Activated CD8-positive, alpha-beta memory T cell treated with anti-CD3 and anti-CD28 coated beads, Interleukin-2, amount 50 U/mL, for 24 hours (primary cell): Measurements from ENCODE around the gene PRKCE.
"Not testable (repeated sequence)": the region's sequence is repeated elsewhere in the genome, so short reads cannot be mapped to it uniquely, and the experiment has no call there.

Experiments
- DNase-seq: peaks from one replicate; pipeline ENCODE4 v3.0.0-alpha.2; 2020; ENCODE audit errors: extremely low read depth

The PRKCE gene

DNA sequence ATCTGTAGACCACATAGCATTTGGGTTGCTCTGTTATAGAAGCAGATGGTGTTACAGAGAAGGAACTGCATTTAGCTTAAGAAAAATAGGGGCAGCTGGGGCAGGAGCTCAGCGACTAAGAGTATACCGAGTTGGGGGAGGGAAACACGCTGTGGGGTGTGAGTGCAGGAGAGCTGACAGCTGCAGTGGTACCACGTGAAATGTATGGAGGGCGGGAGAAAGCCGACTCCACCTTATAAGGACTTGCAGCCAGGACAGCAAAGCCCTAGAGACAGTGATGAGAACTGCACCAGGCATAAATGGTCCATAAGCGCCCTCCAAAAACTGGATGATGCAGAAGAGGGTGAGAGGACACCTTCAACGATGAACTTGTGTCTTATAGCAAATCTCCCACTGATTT lies 237.6 kb downstream of the PRKCE start:
- no peak for DNase-seq

GRCh38 chr2:45889620-45890370 lies 238.3 kb downstream of the PRKCE start:
- no peak for DNase-seq

DNA sequence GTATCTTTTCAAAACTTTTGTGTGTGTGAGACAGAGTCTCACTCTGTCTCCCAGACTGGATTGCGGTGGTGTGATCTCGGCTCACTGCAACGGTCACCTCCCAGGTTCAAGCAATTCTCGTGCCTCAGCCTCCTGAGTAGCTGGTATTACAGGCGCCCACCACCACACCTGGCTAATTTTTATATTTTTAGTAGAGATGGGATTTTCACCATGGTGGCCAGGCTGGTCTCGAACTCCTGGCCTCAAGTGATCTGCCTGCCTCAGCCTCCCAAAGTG lies 238.8 kb downstream of the PRKCE start:
- not testable (repeated sequence) for DNase-seq

GRCh38 chr2:45890819-45891218 lies 239.3 kb downstream of the PRKCE start:
- no peak for DNase-seq

GRCh38 chr2:45891719-45892424 lies 240.4 kb downstream of the PRKCE start:
- no peak for DNase-seq

GRCh38 chr2:45892425-45892745 lies 240.9 kb downstream of the PRKCE start:
- DNase-seq: no peak

- DNase-seq: no peak
Observed at GRCh38 chr2:45892757-45893156, 241.3 kb downstream of the PRKCE start.

DNA sequence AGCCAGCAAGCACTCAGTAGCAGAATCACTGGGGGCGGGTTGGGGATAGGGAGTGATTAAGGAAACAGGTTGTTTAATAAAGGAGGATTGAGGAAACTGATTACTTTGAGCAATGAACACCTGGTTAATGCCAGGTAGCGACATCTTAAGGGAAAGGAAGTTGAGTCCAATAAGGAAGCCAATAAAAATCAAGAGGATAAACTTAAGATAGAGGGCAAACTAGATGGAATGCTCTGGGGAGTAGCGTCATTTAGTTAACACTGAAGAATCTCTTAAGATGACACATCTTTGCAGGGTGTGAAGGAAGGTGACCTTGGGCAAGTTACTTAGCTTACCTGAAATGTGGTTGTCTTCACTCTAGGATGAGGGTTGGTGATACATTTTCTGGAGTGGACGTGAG lies 242.7 kb downstream of the PRKCE start:
- no peak for DNase-seq

GRCh38 chr2:45895241-45895861 lies 243.9 kb downstream of the PRKCE start:
- no peak for DNase-seq

DNA sequence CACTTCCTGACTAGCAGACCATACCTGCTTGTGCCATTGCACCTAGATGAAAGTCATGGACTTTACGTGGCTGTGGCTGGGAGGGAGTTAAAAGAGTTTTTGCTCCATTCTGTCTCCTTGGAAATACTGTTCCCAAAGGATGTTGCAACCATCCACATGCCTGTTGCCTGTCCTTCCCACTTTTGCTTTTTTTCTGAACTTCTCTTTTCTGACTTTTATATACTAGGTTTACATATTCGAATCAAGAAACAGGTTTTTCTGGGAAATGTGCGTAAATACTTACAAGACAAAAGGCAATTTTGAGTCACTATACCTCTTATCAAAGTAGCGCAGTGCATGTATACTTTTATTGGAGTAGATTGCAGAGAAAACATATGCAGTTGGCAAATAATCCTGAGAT lies 244.8 kb downstream of the PRKCE start:
- no peak for DNase-seq

DNA sequence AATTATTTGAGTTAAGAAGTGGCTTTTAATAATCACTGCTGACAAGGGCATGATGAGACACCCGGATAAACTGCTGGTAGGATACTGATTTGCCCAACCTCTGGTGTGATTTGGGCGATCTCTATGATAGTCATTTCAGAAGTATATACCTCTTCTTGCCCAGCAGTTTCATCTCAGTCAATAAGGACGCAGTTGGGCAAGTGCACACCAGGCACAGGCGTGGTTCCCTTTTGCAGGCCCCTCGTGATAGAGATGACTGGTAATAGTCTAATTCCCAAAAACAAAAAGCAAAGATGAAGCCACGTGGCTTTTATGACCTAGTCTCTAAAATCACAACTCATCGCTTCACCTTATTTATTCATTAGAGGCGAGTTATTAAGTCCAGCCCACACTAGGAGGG lies 246.4 kb downstream of the PRKCE start:
- no peak for DNase-seq

DNA sequence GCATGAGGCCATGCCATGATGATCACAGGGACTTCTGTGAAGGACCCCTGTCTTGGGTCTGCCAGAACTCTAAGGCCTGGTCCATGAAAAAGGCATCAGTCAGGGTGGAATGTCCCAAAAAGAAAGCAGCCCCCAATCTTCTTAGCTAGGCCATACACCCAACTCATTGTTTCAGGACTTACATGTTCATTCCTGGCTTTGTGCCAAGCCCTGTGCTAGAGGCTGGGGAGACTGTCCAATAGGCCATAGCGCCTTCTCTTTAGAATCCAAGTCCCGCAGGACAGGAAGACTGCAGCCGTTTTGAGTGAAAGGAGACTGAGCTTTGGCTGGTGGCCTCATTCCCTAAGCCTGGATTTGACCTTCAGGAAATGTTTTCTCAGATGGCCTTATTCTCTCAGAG lies 247.3 kb downstream of the PRKCE start:
- no peak for DNase-seq

DNA sequence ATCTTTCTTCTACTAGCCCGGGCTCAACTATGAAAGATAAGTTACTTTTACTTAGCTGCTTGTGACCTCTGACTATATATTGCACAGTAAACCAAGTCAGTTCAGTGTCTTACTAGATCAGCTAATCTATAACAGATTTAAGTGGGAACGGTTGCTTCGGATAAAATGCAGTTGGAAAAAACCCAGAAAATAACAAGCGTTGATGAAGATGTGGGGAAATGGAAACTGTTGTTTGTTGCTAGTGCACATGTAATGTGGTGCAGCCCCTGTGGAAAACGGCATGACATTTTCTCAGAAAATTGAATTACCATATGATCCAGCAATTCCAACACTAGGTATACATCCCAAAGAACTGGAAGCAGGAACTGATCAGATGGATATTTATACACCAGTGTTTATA lies 248.5 kb downstream of the PRKCE start:
- no peak for DNase-seq

DNA sequence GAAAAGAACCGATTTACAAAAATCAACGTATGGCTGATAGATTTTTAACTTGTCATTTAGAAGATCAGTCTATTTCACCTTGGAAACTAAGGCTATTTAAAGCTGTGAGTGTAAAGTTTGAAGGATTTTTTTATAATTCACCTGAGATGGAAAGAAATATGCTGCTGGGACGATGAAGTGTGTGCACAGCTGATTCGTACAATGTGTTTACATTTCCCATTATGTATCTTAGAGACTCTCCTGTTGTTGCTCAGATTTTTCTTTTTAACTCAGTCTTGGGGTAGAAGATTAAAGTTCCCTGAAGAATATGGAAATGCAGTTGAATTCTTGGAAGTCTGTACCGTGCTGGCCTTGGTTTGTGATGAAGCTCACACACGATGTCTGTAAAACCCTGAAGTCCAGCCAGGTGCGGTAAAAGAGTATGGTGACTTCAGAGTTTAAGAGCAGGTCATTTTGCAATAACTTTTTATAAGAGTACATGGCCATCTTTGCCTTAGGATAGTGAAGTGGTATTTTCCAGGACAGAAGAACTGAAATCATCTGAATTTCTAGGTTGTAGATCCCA lies 250.1 kb downstream of the PRKCE start:
- no peak for DNase-seq

GRCh38 chr2:45902380-45902779 lies 250.9 kb downstream of the PRKCE start:
- no peak for DNase-seq

DNA sequence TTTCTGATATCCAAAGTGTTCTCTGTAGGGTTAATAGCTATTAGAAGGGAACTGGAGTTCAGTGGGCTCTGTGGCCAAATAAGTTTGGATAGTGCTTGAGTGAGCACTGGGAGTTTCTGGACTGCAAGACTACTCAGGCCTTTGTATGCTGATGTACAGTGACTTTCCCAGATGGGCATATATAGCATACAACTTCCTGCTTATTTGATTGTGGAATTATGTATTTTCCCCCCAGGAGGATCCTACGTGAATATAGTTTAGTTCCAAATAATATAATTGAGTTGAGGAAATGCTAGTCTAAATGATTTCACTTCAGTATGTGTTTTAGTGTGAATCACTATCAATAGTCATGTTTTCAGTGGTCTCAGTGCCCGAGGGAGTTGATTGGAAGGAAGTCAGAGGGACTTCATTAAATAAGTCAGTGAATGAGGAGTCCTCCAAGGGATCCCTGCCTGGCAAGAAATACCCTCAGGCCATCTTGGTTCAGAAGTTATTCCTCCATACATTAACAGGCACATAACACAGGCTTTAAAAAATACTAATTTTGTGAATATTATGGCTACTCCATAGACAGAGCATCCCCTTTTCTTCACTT lies 251.4 kb downstream of the PRKCE start:
- DNase-seq: no peak

GRCh38 chr2:45904267-45904945 lies 252.9 kb downstream of the PRKCE start:
- DNase-seq: no peak

DNA sequence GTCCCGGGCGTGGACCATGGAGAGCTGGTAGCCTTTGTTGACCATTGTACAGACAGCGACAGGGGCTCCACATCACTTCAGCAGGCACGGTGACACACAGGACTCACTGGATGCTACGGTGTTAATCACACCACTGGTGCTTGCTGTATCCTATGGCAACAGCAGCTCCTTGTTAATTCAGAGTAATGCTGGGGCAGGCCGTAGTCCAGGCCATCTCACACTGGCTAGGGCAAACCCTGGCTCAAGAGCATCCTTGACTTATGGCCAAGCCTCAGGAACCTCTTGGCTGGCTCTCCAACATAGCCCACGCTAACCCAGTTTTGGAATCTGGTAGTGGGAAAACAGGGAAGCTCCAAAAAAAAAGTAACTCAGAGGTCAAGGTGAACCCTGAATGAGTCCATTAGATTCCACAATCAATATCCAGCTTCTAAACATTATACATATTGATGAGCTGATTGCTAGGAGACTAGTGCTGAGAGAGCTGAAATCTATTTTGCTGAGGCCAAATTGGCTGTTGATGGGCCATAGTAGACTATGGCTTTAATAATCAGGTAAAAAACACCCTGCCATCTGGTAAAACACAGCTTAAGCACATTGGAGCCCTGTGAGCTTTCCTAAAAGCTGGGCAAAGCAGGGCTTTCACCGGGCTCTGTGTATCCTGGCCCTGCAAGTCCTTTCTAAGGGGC lies 253.6 kb downstream of the PRKCE start:
- no peak for DNase-seq

- DNase-seq: no peak
Observed at GRCh38 chr2:45905632-45905958, 254.1 kb downstream of the PRKCE start.

DNA sequence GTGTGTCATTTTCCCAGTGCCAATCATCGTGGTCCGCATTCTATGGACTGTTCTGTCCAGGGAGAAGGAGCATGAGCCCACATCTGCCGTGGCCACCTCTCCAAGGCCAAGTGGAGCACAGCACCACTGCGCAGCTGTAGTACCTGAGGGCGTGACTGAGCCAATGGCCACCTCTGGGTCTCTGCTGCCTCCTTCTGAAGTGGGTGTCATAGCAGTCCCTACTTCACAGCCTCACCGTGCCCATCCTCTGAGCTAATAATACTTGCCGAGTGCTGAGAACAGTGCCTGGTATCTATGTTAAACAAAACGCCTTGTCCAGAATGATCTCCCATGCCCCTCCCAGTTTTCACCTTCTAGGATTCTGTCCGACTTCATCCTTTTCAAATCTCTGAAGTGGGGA lies 256.1 kb downstream of the PRKCE start:
- DNase-seq: no peak

DNA sequence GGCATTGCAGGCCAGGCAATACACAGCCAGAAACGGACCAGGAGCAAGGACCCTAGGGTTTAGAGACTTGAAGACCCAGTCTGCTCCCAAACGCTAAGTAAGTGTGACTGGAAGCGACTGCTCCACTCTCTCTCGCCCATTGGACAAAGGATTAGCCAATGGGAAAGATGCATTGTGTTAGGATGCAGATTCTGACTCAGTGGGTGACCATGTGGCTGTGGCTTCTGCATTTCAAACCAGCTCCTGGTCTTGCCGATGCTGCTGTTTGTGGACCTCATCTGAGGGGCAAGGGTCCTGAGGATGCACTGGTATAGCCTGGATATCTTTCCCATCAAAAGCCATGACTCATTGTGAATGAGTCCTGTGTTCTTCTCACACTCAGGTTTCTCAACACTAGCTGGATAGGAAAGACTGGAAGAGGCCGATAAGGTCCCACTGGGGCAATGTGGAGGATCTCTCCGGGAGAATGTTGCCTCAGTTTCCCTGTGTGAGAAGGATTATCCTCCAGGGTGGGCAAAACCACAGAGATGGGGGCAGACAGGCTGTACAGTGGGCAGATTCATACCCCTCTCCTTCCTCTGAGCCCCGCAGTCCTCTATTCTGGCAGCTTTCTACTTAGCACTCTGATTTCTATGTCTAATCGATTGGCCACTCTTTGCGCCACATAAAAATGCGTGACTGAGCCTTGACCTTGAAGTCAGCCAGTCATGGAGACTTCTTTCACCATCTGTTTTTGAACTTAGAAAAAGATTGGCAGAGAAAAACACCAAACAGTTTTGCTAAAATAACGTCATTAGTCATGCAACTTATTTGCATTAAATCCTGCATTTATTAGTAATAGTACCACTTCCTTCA lies 257.1 kb downstream of the PRKCE start:
- no peak for DNase-seq
